NCI-H1436 treated with DMSO at 0.1 percent for 48 hours (cell line): ENCODE results near the gene CEBPG.

Experiments
- DNase-seq: peaks from one replicate; lab custom pipeline; 2025; lab: John Stamatoyannopoulos, UW

Gene CEBPG

GRCh38 chr19:33395561-33396550, 22.3 kb downstream of the CEBPG start:
- no peak for DNase-seq

- DNase-seq: no peak
These were observed 23.4 kb downstream of the CEBPG start for GRCh38 chr19:33396701-33397535.

- no peak for DNase-seq
These were observed 24.2 kb downstream of the CEBPG start for GRCh38 chr19:33397536-33398360.

- DNase-seq: no peak
These were observed 25.0 kb downstream of the CEBPG start for GRCh38 chr19:33398361-33399060.

- DNase-seq: no peak
These were observed 25.7 kb downstream of the CEBPG start for GRCh38 chr19:33399081-33399744.

DNA sequence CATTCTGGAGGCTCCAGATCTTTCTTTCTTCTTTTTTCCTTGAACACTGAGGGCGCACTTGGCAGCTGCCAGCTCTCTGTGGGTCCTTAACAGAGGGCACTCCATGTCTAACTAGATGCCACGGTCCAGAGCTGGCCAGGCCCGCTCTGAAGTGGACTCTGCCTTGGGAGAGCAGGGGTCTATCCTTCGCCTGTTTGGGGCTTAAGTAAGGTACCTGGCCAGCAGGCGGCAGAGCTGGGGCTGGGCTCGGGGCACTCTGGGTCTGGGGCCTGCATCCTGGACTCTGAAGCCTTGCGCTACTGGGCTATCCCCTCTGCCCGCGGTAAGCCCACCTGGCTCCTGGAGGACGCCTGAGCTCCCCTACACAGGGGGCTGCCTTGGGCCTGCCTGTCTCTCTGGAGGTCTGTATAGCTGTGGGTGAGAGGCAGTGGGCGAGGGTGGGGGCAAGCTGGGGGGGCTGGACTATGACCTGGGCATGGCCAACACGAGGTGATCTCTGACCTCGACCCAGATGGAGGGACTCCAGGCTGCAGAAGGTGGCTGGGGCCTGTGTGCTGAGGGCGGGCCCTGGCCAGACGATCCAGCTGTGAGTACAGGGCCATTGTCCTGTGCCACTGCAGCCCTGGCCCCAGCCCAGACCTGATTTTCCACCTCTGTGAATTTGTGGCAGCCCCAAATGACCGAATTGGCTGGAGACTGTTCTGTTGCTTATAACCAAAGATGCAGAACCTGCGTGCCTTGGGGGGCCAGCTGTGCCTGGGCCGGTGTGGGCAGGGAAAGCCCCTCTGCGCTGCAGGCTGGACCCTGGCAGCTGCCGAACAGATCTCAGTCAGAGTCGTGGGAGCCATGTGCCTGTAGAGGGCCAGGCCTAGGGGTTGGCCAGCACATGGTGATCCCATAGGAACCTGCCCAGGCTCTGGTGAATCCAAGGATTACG, 26.5 kb downstream of the CEBPG start:
- no peak for DNase-seq

DNA sequence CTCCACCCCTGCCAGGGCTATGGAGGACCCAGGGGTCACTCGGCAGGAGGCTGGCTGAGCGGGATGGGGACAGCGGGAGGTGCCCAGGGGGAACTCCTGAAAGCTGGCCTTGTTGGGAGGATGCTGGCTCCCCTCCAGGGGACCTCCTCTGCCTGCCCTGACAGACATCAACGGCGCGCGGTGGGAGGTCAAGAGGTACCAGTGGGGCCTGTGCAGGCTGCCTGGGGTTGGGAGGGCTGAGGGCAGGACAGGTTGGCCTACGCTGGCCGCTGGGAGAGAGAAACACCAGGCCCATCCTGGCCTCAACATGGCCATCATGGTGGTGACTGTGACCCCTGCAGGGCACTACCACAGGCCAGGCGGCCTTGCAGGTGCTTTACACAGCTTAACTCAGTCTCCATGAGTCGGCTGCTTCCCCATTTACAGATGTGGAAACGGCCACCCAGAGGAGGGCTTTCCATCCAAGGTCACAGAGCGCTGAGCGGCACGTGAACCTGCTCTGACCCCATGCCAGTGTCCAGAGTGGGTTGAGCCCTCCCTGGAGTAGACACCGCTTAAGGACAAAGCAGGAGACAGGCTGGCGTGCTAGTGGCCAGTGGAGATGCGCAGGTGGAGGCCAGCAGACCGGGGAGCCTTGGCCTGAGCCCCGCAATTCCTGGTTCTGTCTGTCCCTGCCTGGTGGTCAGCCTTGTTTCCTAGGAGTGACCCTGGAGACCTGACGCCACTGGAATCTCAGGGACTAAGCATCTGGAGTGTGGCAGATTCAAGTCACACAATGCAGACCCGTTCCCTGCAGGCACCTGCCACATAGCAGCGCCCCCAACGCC, 27.6 kb downstream of the CEBPG start:
- no peak for DNase-seq

DNA sequence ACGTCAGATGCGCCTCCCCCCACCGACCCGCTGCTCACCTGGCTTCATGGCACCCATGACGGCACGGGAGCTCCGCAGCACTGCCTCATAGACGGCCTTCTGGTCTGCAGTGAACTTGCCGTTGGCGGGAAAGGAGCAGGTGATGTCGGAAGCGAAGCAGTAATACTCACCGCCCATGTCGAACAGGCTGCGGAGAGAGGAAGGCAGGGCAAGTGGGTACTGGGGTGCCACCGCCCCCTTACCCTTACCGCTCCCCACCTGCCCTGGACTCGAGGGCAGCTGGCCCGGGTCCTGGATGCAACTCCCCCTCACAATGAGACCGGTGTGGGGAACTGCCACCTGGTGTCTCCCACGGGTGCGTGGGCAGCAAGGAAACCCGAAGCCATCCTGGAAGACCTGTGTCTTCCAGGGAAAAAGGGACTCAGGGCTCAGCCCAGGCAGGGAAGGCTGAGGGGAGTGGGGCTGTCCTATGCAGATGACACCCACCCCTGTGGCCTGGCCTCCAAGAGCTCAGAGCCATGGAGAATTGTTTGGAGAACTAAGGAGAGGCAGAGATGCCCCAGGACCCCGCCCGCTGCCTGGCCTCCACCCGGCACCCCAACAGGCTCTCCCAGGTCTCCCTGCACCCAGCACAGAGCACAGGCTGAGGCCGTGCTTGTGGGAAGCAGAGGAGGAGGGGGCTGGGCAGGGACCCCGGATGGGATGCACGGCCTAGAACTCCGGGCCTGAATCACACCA, 28.3 kb downstream of the CEBPG start:
- no peak for DNase-seq

- no peak for DNase-seq
These were observed 29.1 kb downstream of the CEBPG start for GRCh38 chr19:33402421-33403220.

- no peak for DNase-seq
These were observed 29.9 kb downstream of the CEBPG start for GRCh38 chr19:33403221-33403972.

DNA sequence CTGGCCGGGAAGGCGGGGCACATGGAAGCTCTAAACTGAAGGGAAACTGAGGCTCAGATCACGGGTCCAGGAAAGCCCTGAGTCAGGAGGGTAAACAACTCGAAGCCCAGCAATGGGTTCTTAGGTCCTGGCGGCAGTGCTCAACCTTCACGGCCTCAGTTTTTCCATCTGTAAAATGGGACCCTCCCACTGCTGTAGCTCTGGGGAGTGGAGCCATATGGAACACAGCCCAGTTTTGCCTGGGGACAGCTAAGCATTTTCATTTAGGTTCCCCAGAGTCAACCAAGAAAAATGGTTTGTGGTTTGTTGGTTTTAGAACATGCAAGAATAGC, 30.4 kb downstream of the CEBPG start:
- DNase-seq: no peak

- DNase-seq: no peak
These were observed 31.2 kb downstream of the CEBPG start for GRCh38 chr19:33404506-33405253.

- no peak for DNase-seq
These were observed 31.7 kb downstream of the CEBPG start for GRCh38 chr19:33405254-33405552.

DNA sequence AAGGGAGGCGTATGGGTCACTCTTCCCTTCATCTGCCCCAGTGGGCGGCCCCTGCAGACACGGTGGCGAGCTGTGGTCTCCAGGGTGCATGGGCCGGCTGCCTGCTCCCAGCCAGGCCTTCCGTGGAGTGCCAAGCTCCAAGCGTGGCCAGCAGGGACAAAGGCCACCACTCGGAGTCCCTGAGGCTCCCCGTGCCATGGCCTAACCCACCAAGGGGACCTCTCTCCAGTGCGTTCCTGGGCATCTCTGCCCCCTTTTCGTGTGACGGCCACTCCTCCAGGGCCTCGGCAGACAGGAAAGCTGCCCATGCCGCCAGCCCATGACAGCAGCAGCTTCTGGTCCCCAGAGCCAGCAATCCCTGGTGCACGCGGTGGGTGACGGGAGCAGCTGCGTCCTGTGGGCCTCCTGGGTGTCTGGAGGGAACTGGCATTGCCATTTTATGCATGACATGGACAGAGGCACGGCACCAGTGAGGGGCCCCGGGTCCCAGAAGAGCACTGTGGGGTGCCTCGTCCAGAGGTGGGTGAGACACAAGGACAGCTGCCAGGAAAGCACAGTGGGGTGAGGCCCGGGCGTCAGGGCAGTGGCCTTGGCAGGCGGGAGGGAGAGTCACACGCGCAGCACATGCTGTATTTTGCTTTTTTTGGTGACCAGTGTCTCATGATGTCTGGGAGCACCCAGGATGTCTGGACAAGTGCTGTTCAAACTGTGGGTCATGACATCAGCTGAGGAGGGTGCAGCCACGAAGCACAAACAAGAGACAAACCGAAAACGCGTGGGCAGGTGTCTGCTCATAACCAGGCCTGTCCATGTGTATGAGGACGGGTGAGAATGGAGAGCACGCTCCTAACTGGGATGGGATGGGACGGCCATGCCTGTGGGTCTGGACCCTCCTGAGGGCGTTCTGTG, 32.3 kb downstream of the CEBPG start:
- no peak for DNase-seq

- no peak for DNase-seq
These were observed 33.1 kb downstream of the CEBPG start for GRCh38 chr19:33406521-33407139.
